DMS153 treated with DMSO at 0.1 percent for 48 hours (cell line): ENCODE data around the gene YWHAB.

ENCODE experiments used
- DNase-seq: peaks from one replicate; lab custom pipeline; 2025; ENCODE audit not compliant: unreplicated experiment; lab: John Stamatoyannopoulos, UW

The YWHAB gene

GRCh38 chr20:44950368-44950767 is 64.9 kb downstream of the YWHAB start:
- DNase-seq, result no peak

GRCh38 chr20:44952731-44953130 is 67.2 kb downstream of the YWHAB start:
- DNase-seq, result no peak

- DNase-seq, result no peak
Observed at GRCh38 chr20:44954211-44954610, 68.7 kb downstream of the YWHAB start.

- DNase-seq, result no peak
Observed at GRCh38 chr20:44955270-44955669, 69.8 kb downstream of the YWHAB start.

- no peak for DNase-seq
Observed at GRCh38 chr20:44956410-44956809, 70.9 kb downstream of the YWHAB start.
